GM18867 (cell line): ENCODE data around the gene ATE1.

Source experiments
- ATAC-seq: cut with Tn5 transposase; IDR thresholded peaks from one replicate; pipeline ENCODE4 v1.9.1; 2021; ENCODE audit warnings: mild to moderate bottlenecking, moderate library complexity; ENCODE audit not compliant: unreplicated experiment

ATE1 gene

GRCh38 chr10:121741248-121741792, 186.5 kb downstream of the ATE1 start:
- ATAC-seq: no peak

DNA sequence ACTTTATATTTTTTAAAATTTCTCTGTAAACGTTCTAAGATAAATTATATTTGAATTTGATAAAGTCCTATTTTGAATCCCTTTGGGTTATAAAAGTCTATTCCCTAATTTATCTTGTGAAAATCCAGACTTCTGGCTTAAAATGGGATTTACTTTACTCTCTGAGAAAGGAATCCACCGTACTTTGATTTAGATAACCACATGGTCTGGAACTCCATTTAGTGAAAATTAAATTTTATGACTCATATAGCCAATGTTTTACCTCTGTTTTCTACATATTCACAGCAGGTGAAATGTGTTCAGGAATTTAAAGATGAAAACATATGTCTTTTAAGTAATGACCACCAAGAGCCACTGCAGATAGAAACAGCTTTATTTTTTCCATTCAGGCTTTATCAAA, 187.8 kb downstream of the ATE1 start:
- ATAC-seq: no peak

DNA sequence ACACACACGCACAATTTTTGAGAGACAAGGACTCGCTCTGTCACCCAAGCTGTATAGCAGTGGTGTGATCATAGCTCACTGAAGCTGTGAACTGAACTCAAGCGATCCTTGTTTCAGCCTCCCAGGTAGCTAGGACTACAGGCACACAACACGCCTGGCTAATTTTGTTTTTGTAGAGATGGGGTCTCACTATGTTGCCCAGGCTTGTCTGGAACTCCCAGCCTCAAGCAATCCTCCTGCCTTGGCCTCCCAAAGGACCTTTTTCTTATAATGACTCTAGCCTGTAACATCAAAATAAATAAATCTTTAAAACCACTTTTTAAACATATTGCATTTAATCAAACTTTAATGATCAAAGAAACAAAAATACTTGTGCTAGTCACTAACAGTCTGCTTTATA, 188.7 kb downstream of the ATE1 start:
- ATAC-seq: no peak

GRCh38 chr10:121736315-121737130, 191.3 kb downstream of the ATE1 start:
- no peak for ATAC-seq

- no peak for ATAC-seq
Observed at GRCh38 chr10:121735263-121735662, 192.6 kb downstream of the ATE1 start.

- no peak for ATAC-seq
Observed at GRCh38 chr10:121734589-121735045, 193.2 kb downstream of the ATE1 start.

DNA sequence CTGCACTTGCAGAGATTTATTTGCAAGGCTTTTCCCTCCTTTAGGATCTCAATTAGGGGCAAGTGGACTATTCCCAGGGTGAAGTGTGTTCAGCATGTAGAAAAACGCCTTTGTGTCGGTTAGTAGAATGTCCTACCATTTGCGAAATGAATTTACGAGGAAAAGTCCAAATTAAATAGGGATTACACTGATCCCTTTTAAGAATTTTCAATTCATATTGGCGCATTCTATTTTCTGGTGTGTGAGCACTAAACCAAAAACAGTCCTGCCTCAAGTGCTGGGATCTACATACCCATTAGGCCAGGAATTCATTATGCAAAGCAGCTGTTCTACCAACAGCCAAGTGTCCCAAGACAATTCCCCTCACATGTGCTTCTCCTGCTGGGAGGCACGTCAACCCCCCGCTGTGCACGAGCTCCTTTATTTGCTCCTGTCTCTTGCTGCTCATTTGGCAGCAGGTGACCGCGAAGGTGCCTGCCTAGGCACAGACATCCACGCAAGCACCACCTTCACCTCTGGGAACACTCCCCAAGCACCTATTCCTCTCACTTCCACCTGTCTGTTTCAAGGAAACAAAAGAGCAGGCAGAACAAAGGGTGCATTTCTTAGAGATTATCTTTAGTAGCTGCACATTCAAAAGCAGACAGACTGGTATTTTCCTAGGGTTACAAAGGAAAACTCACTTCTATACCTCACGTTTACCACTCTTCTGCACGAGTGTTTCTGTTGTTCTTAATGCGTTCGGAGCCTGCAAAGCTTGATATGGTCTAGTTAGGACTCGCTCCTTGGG, 195.0 kb downstream of the ATE1 start:
- no peak for ATAC-seq

- ATAC-seq: no peak
Observed at GRCh38 chr10:121732172-121732571, 195.7 kb downstream of the ATE1 start.

- ATAC-seq: no peak
Observed at GRCh38 chr10:121724282-121724681, 203.5 kb downstream of the ATE1 start.

DNA sequence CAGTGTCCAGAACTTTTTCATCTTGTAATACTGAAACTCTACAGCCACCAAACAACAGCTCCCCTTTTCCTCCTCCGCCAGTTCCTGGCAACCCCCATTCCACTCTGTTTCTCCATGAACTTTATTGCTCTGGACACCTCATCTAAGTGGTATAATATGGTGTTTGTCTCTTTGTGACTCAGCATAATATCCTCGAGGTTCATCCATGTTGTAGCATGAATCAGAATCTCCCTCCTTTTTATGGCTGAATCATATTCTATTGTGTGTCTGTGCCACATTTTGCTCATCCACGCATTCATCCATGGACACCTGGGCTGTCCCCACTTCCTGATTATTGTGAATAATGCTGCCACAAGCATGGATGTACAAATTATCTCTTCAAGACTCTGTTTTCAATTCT, 205.2 kb downstream of the ATE1 start:
- no peak for ATAC-seq

DNA sequence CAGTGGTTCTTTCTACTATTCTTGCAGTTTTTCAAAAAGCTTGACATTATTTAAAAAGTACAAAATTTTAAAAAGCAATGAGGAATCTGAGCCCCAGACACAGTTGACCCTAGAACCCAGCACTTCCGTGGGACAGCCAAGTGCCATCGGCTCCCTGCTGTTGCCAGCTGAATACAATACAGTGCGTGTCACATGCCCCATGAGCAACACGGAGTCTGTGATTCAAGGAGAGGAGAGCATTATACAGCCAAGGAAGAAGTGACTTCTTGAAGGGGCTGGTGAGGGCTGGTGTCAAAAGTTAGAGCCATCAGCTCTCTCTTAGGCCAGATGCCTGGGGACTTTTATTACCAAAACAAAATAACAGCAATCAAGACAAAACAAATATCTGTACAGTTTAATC, 206.6 kb downstream of the ATE1 start:
- ATAC-seq: no peak

- ATAC-seq: no peak
Observed at GRCh38 chr10:121715969-121716368, 211.9 kb downstream of the ATE1 start.

DNA sequence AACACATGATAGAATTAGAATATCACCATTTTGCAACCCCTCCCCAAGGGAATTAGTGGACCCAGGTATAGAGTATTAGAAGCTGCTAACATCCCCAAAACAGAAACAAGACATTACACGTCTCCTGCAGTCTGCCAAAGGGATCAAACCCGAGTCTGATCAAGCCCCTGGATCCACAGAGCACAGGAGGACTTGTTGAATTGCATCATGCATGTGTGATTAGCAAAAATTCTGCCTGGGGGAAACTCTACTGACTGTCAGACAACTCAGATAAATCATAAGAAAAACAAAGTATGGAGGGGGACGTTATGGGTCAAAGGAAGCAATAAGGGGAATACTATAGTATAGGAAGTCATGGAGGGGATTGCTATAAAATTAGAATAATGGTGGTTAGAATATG, 212.8 kb downstream of the ATE1 start:
- ATAC-seq: no peak

DNA sequence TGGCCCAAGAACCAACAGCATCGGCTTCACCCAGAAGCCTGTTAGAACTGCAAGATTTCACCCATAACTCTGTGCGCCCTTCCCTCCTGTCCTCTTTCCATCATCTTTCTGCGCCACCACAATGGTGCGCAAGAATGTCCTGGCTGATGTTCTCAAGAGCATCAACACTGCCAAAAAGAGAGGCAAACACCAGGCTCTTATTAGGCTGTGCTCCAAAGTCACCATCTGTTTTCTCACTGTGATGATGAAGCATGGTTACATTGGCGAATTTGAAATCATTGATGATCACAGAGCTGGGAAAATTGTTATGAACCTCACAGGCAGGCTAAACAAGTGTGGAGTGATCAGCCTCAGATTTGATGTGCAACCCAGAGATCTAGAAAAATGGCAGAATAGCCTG, 214.3 kb downstream of the ATE1 start:
- ATAC-seq: no peak

GRCh38 chr10:121710971-121711370, 216.9 kb downstream of the ATE1 start:
- ATAC-seq: no peak

DNA sequence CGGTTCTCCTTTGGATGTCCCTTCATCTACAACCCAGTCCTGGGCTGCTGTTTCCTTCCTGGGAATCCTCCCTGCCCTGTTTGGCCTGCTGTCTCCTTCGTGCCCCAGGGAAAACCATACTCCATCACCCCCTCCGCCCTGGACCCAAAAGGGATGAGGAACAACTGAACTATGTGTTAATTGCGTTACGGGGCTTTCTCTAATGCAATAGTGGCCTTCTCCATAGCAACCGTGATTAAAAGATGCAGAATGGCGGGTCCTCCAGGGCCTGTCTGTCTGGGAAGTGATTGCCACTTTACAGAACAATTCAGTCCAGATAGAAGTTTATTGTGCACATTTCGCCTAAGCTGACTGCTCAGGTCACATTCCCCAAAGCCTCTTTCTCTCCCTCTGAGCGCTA, 217.6 kb downstream of the ATE1 start:
- ATAC-seq: no peak

- ATAC-seq: no peak
Observed at GRCh38 chr10:121709675-121710073, 218.2 kb downstream of the ATE1 start.

DNA sequence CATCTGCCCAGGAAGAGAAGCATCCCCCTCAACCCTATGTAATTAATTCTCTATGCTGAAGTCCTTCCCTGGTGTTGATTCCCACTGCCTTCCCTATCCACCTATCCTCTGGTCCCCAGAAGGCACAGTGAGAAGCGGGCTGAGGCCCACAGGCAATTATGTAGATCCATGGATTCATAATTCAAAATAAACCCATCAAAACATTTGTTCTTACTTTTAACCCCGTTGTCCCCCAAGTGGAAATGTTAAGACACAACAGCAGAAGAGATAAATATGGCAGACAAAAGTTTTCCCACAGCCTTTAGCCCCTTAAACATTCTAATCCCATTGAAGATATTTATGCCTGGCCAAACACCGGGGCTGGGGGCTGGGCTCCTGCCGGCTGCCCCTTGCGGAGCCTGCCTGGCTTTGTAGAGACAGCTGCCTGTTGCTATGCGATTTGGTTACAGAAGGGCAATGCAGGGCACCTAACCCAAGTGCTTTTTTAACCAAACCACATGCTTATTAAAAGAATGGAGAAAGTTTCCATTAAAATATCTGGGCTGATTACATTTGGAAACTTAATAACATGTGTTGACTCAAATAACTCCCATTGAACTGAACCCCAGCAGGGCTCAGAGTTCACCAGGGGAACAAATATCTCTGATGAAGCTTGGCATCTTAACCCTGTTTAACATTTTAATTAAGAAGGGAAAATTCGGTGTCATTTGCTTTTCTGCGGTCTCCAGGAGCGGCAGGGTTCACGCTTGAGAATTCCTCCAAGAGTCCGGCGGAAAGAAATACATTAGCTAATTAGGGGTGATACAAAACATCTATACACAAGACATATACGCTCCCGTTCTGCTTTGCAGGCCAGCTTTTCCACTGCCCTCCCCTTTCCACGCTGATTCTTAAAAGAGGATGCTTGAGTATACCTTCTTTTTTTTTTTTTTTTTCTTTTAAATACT, 218.8 kb downstream of the ATE1 start:
- no peak for ATAC-seq

GRCh38 chr10:121702351-121703320, 225.2 kb downstream of the ATE1 start:
- ATAC-seq: no peak

DNA sequence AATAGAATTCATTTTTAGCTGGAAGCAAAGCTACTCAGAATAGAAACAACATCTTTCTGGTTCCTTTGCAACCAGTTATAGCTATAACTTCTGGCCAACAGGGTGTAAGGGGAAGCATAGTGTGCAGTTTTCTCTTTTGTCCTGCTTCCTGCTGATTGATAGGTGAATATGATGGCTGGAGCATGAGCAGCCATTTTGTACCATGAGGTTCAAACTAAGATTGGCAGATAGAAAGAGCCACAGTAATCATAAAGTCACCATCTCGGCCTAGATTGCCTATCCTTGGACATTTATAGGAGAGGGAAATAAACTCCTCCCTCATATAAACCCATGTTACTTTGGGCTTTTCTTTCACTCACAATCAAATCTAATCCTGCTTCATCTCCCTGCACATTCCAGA, 227.4 kb downstream of the ATE1 start:
- ATAC-seq: no peak
